Caco-2 (cell line): ENCODE results near the gene NARF. TPM values are rescaled to one million over a fixed set of nuclear protein-coding genes. Genes with fewer than 3 reads are reported as not detected.
A peak's percentile ranks its signal among the peaks of the same experiment; 100 is the strongest.

ENCODE experiments used
- BruUV-seq: library from RNA; stranded (reverse); fragments of 400-500 nt; replicated peaks from 2 replicates; lab custom pipeline; 2021; lab: Mats Ljungman, UMichigan
- CTCF ChIA-PET: fragments of 300-600 bp; sonication (Branson Sonifier 250); formaldehyde crosslinking; loops from one replicate; lab custom pipeline; 2022; ENCODE audit warnings: antibody characterized with exemption; lab: Charles Lee
- POLR2A ChIA-PET: fragments of 300-600 bp; sonication (Branson Sonifier 250); formaldehyde crosslinking; loops from one replicate; lab custom pipeline; 2022; ENCODE audit warnings: antibody characterized with exemption; lab: Charles Lee
- DNase-seq, 2 experiments: peaks; one replicate each; pipeline versions ENCODE4 v3.0.0 to v3.0.0-alpha.2; 2020 to 2022
- H3K27me3 ChIP-seq: replicated peaks from 2 replicates; pipeline ENCODE4 v1.6.0; 2011; ENCODE audit warnings: low read length; ENCODE audit not compliant: control insufficient read depth, insufficient read depth
- H3K36me3 ChIP-seq: 2 replicates; pipeline ENCODE4 v1.5.1; 2011; ENCODE audit warnings: low read length; ENCODE audit not compliant: control insufficient read depth, insufficient read depth
- H3K4me1 ChIP-seq: fragments of 250-450 bp; sonication (Bioruptor Pico); 2 replicates; pipeline ENCODE4 v1.5.1; 2020; ENCODE audit warnings: mild to moderate bottlenecking
- H3K4me3 ChIP-seq: 2 replicates; pipeline ENCODE4 v1.5.1; 2011; ENCODE audit warnings: low read depth, mild to moderate bottlenecking, control low read depth, low read length
- H3K9me3 ChIP-seq: fragments of 250-450 bp; sonication (Bioruptor Pico); 2 replicates; pipeline ENCODE4 v1.5.1; 2020; ENCODE audit warnings: mild to moderate bottlenecking, moderate library complexity
- H3K27ac Mint-ChIP-seq: one replicate; pipeline ENCODE4 v1.8.0; 2022; ENCODE audit warnings: mixed read lengths; ENCODE audit not compliant: unreplicated experiment
- H3K27me3 Mint-ChIP-seq: one replicate; pipeline ENCODE4 v1.8.0; 2022; ENCODE audit warnings: mixed read lengths; ENCODE audit not compliant: insufficient read depth, unreplicated experiment
- H3K36me3 Mint-ChIP-seq: one replicate; pipeline ENCODE4 v1.8.0; 2022; ENCODE audit warnings: mild to moderate bottlenecking, mixed read lengths; ENCODE audit not compliant: insufficient read depth, unreplicated experiment
- H3K4me1 Mint-ChIP-seq: one replicate; pipeline ENCODE4 v1.8.0; 2022; ENCODE audit warnings: low read depth, mixed read lengths; ENCODE audit not compliant: unreplicated experiment
- H3K4me3 Mint-ChIP-seq: one replicate; pipeline ENCODE4 v1.8.0; 2022; ENCODE audit warnings: mild to moderate bottlenecking, moderate library complexity, mixed read lengths; ENCODE audit not compliant: unreplicated experiment
- H3K9me3 Mint-ChIP-seq: one replicate; pipeline ENCODE4 v1.8.0; 2022; ENCODE audit warnings: mixed read lengths; ENCODE audit not compliant: unreplicated experiment
- intact Hi-C: fragments of 100-400 bp; cut with micrococcal nuclease; formaldehyde crosslinking; loops from one replicate; pipeline ENCODE4 v1.10.0; 2022; ENCODE audit not compliant: unreplicated experiment
- total RNA-seq: library from RNA; stranded (reverse); gene quantifications from 2 replicates; pipeline ENCODE4 v1.2.3, GENCODE V29; 2022
- TF ChIP-seq, protein P1 (sequence below), 2 experiments: fragments of 200-600 bp in 1 of 2; IDR thresholded peaks; 1 replicate in 1 of 2; 2 replicates in 1 of 2; pipeline versions ENCODE4 v1.5.1 to v1.8.0; 2011 to 2022; ENCODE audit warnings: antibody characterized with exemption in 1 of 2, control low read depth in 1 of 2, inconsistent platforms in 1 of 2, low read depth in 1 of 2, low read length in 1 of 2, mild to moderate bottlenecking in 1 of 2, moderate library complexity in 1 of 2; ENCODE audit not compliant: insufficient read depth in 1 of 2, severe bottlenecking in 1 of 2, unreplicated experiment in 1 of 2

The NARF gene
- total RNA-seq, 1 experiment from 2014 or later: 62.1 TPM

DNA sequence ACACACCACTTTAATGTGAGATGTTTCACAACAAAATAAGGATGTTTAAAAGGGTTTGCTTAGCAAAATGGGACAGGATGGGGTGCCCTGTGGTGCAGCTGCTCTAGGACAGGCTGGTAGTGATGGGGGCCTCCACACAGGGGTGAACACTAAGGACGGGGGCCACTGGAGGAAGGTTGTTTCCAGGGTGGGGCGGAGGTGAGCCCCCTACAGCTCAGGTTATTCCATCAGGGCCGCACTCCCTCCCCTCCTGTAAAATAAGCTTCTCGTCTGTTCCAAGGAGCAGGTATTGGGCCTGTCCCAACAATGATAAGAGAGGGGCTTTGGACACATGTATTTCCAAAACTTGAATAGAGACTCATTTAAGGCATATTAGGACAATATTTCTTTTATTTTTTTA lies 42.3 kb upstream of the NARF start:
- Histone ChIP-seq H3K4me3 (no peak overlapping the region), H3K36me3 (peaks cover 4% of the 10 kb centered on the region; the same call in 1 of the 2 replicates), H3K9me3 (no peaks in the 10 kb centered on the region), H3K4me1 (0 out of 2 replicates have a peak, but pooled peaks cover 3% of the 10 kb centered on the region), H3K27me3 (no peaks in the 10 kb centered on the region)
- no peaks in the 10 kb centered on the region for H3K27me3 Mint-ChIP-seq
- TF ChIP-seq, protein P1, sequence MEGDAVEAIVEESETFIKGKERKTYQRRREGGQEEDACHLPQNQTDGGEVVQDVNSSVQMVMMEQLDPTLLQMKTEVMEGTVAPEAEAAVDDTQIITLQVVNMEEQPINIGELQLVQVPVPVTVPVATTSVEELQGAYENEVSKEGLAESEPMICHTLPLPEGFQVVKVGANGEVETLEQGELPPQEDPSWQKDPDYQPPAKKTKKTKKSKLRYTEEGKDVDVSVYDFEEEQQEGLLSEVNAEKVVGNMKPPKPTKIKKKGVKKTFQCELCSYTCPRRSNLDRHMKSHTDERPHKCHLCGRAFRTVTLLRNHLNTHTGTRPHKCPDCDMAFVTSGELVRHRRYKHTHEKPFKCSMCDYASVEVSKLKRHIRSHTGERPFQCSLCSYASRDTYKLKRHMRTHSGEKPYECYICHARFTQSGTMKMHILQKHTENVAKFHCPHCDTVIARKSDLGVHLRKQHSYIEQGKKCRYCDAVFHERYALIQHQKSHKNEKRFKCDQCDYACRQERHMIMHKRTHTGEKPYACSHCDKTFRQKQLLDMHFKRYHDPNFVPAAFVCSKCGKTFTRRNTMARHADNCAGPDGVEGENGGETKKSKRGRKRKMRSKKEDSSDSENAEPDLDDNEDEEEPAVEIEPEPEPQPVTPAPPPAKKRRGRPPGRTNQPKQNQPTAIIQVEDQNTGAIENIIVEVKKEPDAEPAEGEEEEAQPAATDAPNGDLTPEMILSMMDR (IDR thresholded peaks at IDR 0.05; ENCODE audit: insufficient read depth in 1 of 2, low read depth in 1 of 2, low read length in 1 of 2, severe bottlenecking in 1 of 2, unreplicated experiment in 1 of 2): no peak
- H3K27ac Mint-ChIP-seq: no peak overlapping the region
- peaks cover 14% of the 10 kb centered on the region for H3K36me3 Mint-ChIP-seq
- CTCF ChIA-PET: no interaction called here
- DNase-seq: no peak
- H3K9me3 Mint-ChIP-seq: no peaks in the 10 kb centered on the region
- intact Hi-C loops: no loop called here
- no TSS peak for BruUV-seq
- no peak overlapping the region for H3K4me3 Mint-ChIP-seq
- POLR2A ChIA-PET: no interaction called here
- H3K4me1 Mint-ChIP-seq: no peaks in the 10 kb centered on the region

GRCh38 chr17:82416771-82417170 lies 41.8 kb upstream of the NARF start:
- peaks cover 3% of the 10 kb centered on the region for H3K9me3 Mint-ChIP-seq
- DNase-seq: no peak
- ChIA-PET POLR2A (no interaction called here), CTCF (interaction anchor here (0.9 kb wide), 1 partner anchor 71 kb away, joined by 4 read pairs; no protein-coding TSS in a partner anchor)
- no peaks in the 10 kb centered on the region for H3K27me3 Mint-ChIP-seq
- 0 out of 2 replicates have a peak, but pooled peaks cover 3% of the 10 kb centered on the region for H3K4me1 ChIP-seq
- intact Hi-C loops: no loop called here
- H3K4me3 ChIP-seq: no peak overlapping the region
- H3K36me3 Mint-ChIP-seq: peaks cover 19% of the 10 kb centered on the region
- BruUV-seq: no TSS peak
- H3K36me3 ChIP-seq: peaks cover 4% of the 10 kb centered on the region; the same call in 1 of the 2 replicates
- H3K27ac Mint-ChIP-seq: no peak overlapping the region
- H3K4me1 Mint-ChIP-seq: no peaks in the 10 kb centered on the region
- H3K4me3 Mint-ChIP-seq: no peak overlapping the region
- TF ChIP-seq, protein P1 (IDR thresholded peaks at IDR 0.05; ENCODE audit: insufficient read depth in 1 of 2, low read depth in 1 of 2, low read length in 1 of 2, severe bottlenecking in 1 of 2, unreplicated experiment in 1 of 2): no peak
- H3K9me3 ChIP-seq: no peaks in the 10 kb centered on the region
- no peaks in the 10 kb centered on the region for H3K27me3 ChIP-seq

DNA sequence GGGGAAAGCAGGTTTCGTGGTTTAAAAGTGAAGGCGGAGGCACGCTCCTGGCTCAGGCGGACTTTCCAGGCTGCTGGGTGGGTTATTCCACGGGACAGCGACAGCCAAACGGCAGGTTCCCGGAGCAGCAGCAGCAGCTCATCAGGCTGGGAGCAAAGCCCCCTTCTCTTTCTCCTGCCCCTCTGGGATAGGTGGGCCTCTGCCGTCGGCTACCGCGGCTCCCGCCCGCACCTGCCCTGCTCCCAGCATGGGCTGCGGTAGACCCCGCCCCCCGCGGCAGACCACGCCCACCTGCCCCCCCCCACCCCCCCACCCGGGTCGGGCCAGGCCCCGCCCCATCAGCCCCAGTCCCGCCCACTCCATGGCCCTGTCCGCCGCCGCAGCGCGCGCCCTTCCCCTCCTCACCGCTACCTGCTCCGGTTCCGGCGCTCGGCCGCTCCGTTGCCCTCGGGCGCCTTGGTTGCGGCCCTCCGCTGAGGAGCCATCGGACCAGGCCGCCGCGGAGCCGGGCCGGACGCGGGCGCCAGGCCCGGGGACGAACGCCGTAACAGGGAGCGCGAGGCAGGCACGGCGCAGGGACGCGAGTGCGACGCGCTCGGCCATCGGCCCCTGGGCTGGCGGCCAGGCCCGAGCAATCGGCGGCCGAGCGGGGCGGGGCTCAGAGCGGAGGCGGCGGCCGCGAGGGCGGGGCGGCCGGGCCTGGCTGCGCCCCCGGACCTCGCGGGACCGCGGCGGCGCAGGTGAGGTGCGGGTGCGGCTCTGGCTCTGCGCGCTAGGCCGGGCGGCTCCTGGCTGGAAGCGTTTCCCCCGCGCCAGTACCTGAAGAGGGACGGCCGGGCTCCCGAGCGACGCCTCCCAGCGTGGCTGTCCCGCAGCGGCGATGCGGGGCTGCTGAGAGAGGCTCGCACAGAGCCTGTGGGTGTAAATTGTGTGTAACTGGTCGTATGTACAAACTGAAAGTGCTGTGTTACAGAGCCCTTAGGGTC lies 40.2 kb upstream of the NARF start, which contains the start of the genes HEXD and OGFOD3:
TSS of gene HEXD (plus strand) at position 347 of the 986 bp plus-strand sequence. CDS start 1,453 bp downstream, outside the sequence.
TSS of gene OGFOD3 (minus strand) at position 586 of the 986 bp plus-strand sequence. CDS start at position 485, 101 bp downstream.
- intact Hi-C loops: loop anchor here (2.0 kb wide), 1 partner anchor 41 kb away; the partner anchor contains the start of gene NARF
- Histone ChIP-seq H3K9me3 (peaks cover 12% of the 10 kb centered on the region; the same call in 1 of the 2 replicates), H3K4me1 (0 out of 2 replicates have a peak, but pooled peaks cover 3% of the 10 kb centered on the region), H3K4me3 (peak within 1 kb of the TSS; percentile 95), H3K27me3 (no peaks in the 10 kb centered on the region), H3K36me3 (peaks cover 4% of the 10 kb centered on the region; the same call in 1 of the 2 replicates)
- Mint-ChIP-seq H3K9me3 (peaks cover 16% of the 10 kb centered on the region), H3K27ac (no peak within 1 kb of the TSS), H3K4me1 (no peaks in the 10 kb centered on the region), H3K27me3 (no peaks in the 10 kb centered on the region), H3K36me3 (peaks cover 21% of the 10 kb centered on the region), H3K4me3 (peak within 1 kb of the TSS; percentile 80)
- CTCF ChIA-PET: no interaction called here
- BruUV-seq: no TSS peak
- DNase-seq: peak; percentile 83 to 94
- TF ChIP-seq, protein P1 (IDR thresholded peaks at IDR 0.05; ENCODE audit: insufficient read depth in 1 of 2, low read depth in 1 of 2, low read length in 1 of 2, severe bottlenecking in 1 of 2, unreplicated experiment in 1 of 2): no peak
- POLR2A ChIA-PET: no interaction called here
